Panc1 (cell line): ENCODE data around the gene TMEM260. TPM values are rescaled to one million over a fixed set of nuclear protein-coding genes. Genes with fewer than 3 reads are reported as not detected.
"Not testable (repeated sequence)": the region's sequence is repeated elsewhere in the genome, so short reads cannot be mapped to it uniquely, and the experiment has no call there.

Source experiments
- ATAC-seq: fragments of 200-7000 bp; cut with Tn5 transposase; 2 replicates; pipeline ENCODE4 v1.9.1; 2020; ENCODE audit warnings: mild to moderate bottlenecking, moderate library complexity
- BruUV-seq: library from RNA; stranded (reverse); fragments of 400-500 nt; replicated peaks from 2 replicates; lab custom pipeline; 2021; lab: Mats Ljungman, UMichigan
- CTCF ChIA-PET: fragments of 300-600 bp; sonication (Branson Sonifier 250); formaldehyde crosslinking; loops from one replicate; lab custom pipeline; 2022; ENCODE audit warnings: antibody characterized with exemption; lab: Charles Lee
- POLR2A ChIA-PET: fragments of 300-600 bp; sonication (Branson Sonifier 250); formaldehyde crosslinking; loops from one replicate; lab custom pipeline; 2022; ENCODE audit warnings: antibody characterized with exemption; lab: Charles Lee
- DNase-seq: peaks from one replicate; pipeline ENCODE4 v3.0.0-alpha.2; 2010; ENCODE audit warnings: low read depth, low spot score
- H3K27ac ChIP-seq: 2 replicates; pipeline ENCODE4 v1.5.1; 2011; ENCODE audit warnings: mild to moderate bottlenecking, low read length, inconsistent platforms
- H3K27me3 ChIP-seq: fragments of 200-500 bp; sonication (Bioruptor generic); 2 replicates; pipeline ENCODE4 v1.6.0; 2014; ENCODE audit warnings: low read length, inconsistent platforms; ENCODE audit not compliant: control insufficient read depth, insufficient read depth
- H3K36me3 ChIP-seq: fragments of 200-500 bp; sonication (Bioruptor generic); 2 replicates; pipeline ENCODE4 v1.5.1; 2014; ENCODE audit warnings: inconsistent platforms, mild to moderate bottlenecking, low read length, moderate library complexity; ENCODE audit not compliant: control insufficient read depth, insufficient read depth
- H3K4me1 ChIP-seq: 2 replicates; pipeline ENCODE4 v1.5.1; 2011; ENCODE audit warnings: inconsistent platforms, mild to moderate bottlenecking, low read length, moderate library complexity; ENCODE audit not compliant: control insufficient read depth, insufficient read depth
- H3K4me3 ChIP-seq, 2 experiments: 2 replicates each; pipeline ENCODE4 v1.5.1; 2011 to 2012; ENCODE audit warnings: low read depth in 2 of 2, low read length in 2 of 2, mild to moderate bottlenecking in 2 of 2, inconsistent platforms in 1 of 2, moderate library complexity in 1 of 2
- H3K9me3 ChIP-seq: fragments of 200-500 bp; sonication (Bioruptor generic); 2 replicates; pipeline ENCODE4 v1.5.1; 2014; ENCODE audit warnings: low read depth, mild to moderate bottlenecking, inconsistent platforms, low read length, moderate library complexity; ENCODE audit not compliant: control insufficient read depth, insufficient read depth
- POLR2AphosphoS5 ChIP-seq: IDR thresholded peaks from 2 replicates; pipeline ENCODE4 v1.6.1; 2012; ENCODE audit warnings: mild to moderate bottlenecking, low read depth, low read length, moderate library complexity
- SIN3A ChIP-seq: IDR thresholded peaks from 2 replicates; pipeline ENCODE4 v1.6.1; 2012; ENCODE audit warnings: low read depth, mild to moderate bottlenecking, low read length, moderate library complexity, borderline replicate concordance; ENCODE audit not compliant: insufficient read depth
- TCF7L2 ChIP-seq: IDR thresholded peaks from 2 replicates; pipeline ENCODE4 v1.6.1; 2011; ENCODE audit warnings: mild to moderate bottlenecking, low read depth, low read length, inconsistent platforms
- in situ Hi-C: cut with HindIII; loops from 2 replicates; pipeline ENCODE4 v1.10.0; 2016; ENCODE audit warnings: low sequenced_read_pairs, low pct_unique_long_range_greater_than_20kb
- intact Hi-C: fragments of 100-400 bp; cut with micrococcal nuclease; formaldehyde crosslinking; loops from one replicate; pipeline ENCODE4 v1.10.0; 2022; ENCODE audit not compliant: unreplicated experiment
- total RNA-seq: library from RNA; stranded (reverse); gene quantifications from one replicate; pipeline ENCODE4 v1.2.1, GENCODE V29; 2021; ENCODE audit not compliant: unreplicated experiment
- TF ChIP-seq, protein P1 (sequence below): fragments of 450-650 bp; IDR thresholded peaks from 2 replicates; pipeline ENCODE4 v1.5.1; 2017; ENCODE audit warnings: mild to moderate bottlenecking
- TF ChIP-seq, protein P2 (sequence below), 2 experiments: IDR thresholded peaks; 2 replicates each; pipeline ENCODE4 v1.6.1; 2011 to 2012; ENCODE audit warnings: low read depth in 2 of 2, control low read depth in 1 of 2, low read length in 1 of 2, mild to moderate bottlenecking in 1 of 2, moderate library complexity in 1 of 2; ENCODE audit not compliant: insufficient read depth in 1 of 2

TMEM260 gene
- total RNA-seq, 1 experiment from 2014 or later = 8.9 TPM

DNA sequence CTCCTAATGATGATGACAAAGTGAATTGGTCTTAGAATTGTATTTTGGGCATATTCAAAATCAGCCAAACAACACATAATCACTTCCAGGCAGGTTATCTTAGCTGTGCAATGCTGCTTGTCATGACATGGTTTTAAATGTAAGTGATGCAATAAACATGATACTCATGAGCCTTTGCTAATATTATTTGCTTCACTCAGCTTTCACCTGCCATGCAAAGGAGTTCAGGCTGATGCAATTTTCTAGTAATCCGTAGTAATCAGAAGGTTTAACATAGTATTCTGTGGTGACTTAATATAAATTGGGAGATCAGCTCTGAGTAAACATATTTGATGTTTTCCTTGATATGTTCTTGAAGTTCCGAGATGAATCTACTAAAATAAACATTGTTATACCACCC, 29.1 kb downstream of the TMEM260 start:
- CTCF ChIA-PET = no interaction called here
- Histone ChIP-seq H3K9me3 (no peaks in the 10 kb centered on the region), H3K4me3 (no peak overlapping the region), H3K36me3 (no peaks in the 10 kb centered on the region; the same call in 1 of the 2 replicates), H3K27me3 (no peaks in the 10 kb centered on the region), H3K4me1 (no peaks in the 10 kb centered on the region), H3K27ac (no peak overlapping the region; the same call in 1 of the 2 replicates)
- POLR2A ChIA-PET = no interaction called here
- intact Hi-C loops (no loop called here), in situ Hi-C loops (no loop called here)
- ATAC-seq (no peak), DNase-seq (no peak)
- no TSS peak for BruUV-seq
- TF ChIP-seq, protein P1, sequence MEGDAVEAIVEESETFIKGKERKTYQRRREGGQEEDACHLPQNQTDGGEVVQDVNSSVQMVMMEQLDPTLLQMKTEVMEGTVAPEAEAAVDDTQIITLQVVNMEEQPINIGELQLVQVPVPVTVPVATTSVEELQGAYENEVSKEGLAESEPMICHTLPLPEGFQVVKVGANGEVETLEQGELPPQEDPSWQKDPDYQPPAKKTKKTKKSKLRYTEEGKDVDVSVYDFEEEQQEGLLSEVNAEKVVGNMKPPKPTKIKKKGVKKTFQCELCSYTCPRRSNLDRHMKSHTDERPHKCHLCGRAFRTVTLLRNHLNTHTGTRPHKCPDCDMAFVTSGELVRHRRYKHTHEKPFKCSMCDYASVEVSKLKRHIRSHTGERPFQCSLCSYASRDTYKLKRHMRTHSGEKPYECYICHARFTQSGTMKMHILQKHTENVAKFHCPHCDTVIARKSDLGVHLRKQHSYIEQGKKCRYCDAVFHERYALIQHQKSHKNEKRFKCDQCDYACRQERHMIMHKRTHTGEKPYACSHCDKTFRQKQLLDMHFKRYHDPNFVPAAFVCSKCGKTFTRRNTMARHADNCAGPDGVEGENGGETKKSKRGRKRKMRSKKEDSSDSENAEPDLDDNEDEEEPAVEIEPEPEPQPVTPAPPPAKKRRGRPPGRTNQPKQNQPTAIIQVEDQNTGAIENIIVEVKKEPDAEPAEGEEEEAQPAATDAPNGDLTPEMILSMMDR = no peak
- TF ChIP-seq TCF7L2 = no peak
- TF ChIP-seq, protein P2, sequence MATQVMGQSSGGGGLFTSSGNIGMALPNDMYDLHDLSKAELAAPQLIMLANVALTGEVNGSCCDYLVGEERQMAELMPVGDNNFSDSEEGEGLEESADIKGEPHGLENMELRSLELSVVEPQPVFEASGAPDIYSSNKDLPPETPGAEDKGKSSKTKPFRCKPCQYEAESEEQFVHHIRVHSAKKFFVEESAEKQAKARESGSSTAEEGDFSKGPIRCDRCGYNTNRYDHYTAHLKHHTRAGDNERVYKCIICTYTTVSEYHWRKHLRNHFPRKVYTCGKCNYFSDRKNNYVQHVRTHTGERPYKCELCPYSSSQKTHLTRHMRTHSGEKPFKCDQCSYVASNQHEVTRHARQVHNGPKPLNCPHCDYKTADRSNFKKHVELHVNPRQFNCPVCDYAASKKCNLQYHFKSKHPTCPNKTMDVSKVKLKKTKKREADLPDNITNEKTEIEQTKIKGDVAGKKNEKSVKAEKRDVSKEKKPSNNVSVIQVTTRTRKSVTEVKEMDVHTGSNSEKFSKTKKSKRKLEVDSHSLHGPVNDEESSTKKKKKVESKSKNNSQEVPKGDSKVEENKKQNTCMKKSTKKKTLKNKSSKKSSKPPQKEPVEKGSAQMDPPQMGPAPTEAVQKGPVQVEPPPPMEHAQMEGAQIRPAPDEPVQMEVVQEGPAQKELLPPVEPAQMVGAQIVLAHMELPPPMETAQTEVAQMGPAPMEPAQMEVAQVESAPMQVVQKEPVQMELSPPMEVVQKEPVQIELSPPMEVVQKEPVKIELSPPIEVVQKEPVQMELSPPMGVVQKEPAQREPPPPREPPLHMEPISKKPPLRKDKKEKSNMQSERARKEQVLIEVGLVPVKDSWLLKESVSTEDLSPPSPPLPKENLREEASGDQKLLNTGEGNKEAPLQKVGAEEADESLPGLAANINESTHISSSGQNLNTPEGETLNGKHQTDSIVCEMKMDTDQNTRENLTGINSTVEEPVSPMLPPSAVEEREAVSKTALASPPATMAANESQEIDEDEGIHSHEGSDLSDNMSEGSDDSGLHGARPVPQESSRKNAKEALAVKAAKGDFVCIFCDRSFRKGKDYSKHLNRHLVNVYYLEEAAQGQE (IDR thresholded peaks at IDR 0.05; ENCODE audit: insufficient read depth in 1 of 2, low read depth in 2 of 2, low read length in 1 of 2) = no peak
- TF ChIP-seq SIN3A = no peak
- no peak for TF ChIP-seq POLR2AphosphoS5

- BruUV-seq, H3K36me3 ChIP-seq, H3K27me3 ChIP-seq, CTCF ChIA-PET, H3K27ac ChIP-seq, POLR2A ChIA-PET, DNase-seq, ATAC-seq, H3K4me3 ChIP-seq, in situ Hi-C loops, H3K4me1 ChIP-seq, intact Hi-C loops, H3K9me3 ChIP-seq: not testable (repeated sequence)
Measured at GRCh38 chr14:56611663-56612062, 32.1 kb downstream of the TMEM260 start.

GRCh38 chr14:56617084-56617483, 37.5 kb downstream of the TMEM260 start:
- H3K27me3 ChIP-seq = no peaks in the 10 kb centered on the region
- no peak overlapping the region for H3K27ac ChIP-seq
- intact Hi-C loops (no loop called here), in situ Hi-C loops (no loop called here)
- ATAC-seq (no peak), DNase-seq (no peak)
- ChIA-PET CTCF (no interaction called here), POLR2A (no interaction called here)
- TF ChIP-seq TCF7L2 (no peak), SIN3A (no peak), POLR2AphosphoS5 (no peak)
- TF ChIP-seq, protein P2 (IDR thresholded peaks at IDR 0.05; ENCODE audit: insufficient read depth in 1 of 2, low read depth in 2 of 2, low read length in 1 of 2) = no peak
- TF ChIP-seq, protein P1 = no peak
- H3K36me3 ChIP-seq = no peaks in the 10 kb centered on the region; the same call in 1 of the 2 replicates
- no peaks in the 10 kb centered on the region for H3K4me1 ChIP-seq
- no TSS peak for BruUV-seq
- no peak overlapping the region for H3K4me3 ChIP-seq
- H3K9me3 ChIP-seq = no peaks in the 10 kb centered on the region
